ENCODE measurements around the gene FADS2. TPM values are rescaled to one million over a fixed set of nuclear protein-coding genes. Genes with fewer than 3 reads are reported as not detected.

FADS2 gene
- total RNA-seq, 1 experiment from 2014 or later: 19.2 TPM

GRCh38 chr11:61803889-61804647 lies 24.0 kb upstream of the FADS2 start:
- intact Hi-C loops (cut with micrococcal nuclease; ENCODE audit: unreplicated experiment): no loop called here
- Mint-ChIP-seq H3K4me3 (ENCODE audit: low read depth, unreplicated experiment) (no peak overlapping the region), H3K4me1 (ENCODE audit: low read depth, unreplicated experiment) (no peaks in the 10 kb centered on the region), H3K27ac (ENCODE audit: unreplicated experiment) (no peak overlapping the region), H3K9me3 (ENCODE audit: low read depth, unreplicated experiment) (no peaks in the 10 kb centered on the region), H3K27me3 (ENCODE audit: unreplicated experiment) (no peaks in the 10 kb centered on the region), H3K36me3 (ENCODE audit: insufficient read depth, unreplicated experiment) (peaks cover 33% of the 10 kb centered on the region)
- BruUV-seq (replicated peaks): no TSS peak
- no peak for TF ChIP-seq CTCF (IDR thresholded peaks at IDR 0.05; ENCODE audit: unreplicated experiment)
- CTCF ChIA-PET: interaction anchor here (1.2 kb wide), 1 partner anchor 11 kb away, joined by 3 read pairs; no protein-coding TSS in a partner anchor
- no peak for DNase-seq

GRCh38 chr11:61805146-61805545 lies 23.0 kb upstream of the FADS2 start:
- CTCF ChIA-PET: no interaction called here
- Mint-ChIP-seq H3K4me3 (ENCODE audit: low read depth, unreplicated experiment) (no peak overlapping the region), H3K9me3 (ENCODE audit: low read depth, unreplicated experiment) (no peaks in the 10 kb centered on the region), H3K27ac (ENCODE audit: unreplicated experiment) (no peak overlapping the region), H3K36me3 (ENCODE audit: insufficient read depth, unreplicated experiment) (peaks cover 26% of the 10 kb centered on the region), H3K4me1 (ENCODE audit: low read depth, unreplicated experiment) (no peaks in the 10 kb centered on the region), H3K27me3 (ENCODE audit: unreplicated experiment) (no peaks in the 10 kb centered on the region)
- intact Hi-C loops (cut with micrococcal nuclease; ENCODE audit: unreplicated experiment): no loop called here
- no TSS peak for BruUV-seq (replicated peaks)
- TF ChIP-seq CTCF (IDR thresholded peaks at IDR 0.05; ENCODE audit: unreplicated experiment): no peak
- no peak for DNase-seq

GRCh38 chr11:61806785-61807184 lies 21.3 kb upstream of the FADS2 start:
- no peaks in the 10 kb centered on the region for H3K4me1 Mint-ChIP-seq (ENCODE audit: low read depth, unreplicated experiment)
- intact Hi-C loops (cut with micrococcal nuclease; ENCODE audit: unreplicated experiment): no loop called here
- DNase-seq: no peak
- no peak overlapping the region for H3K4me3 Mint-ChIP-seq (ENCODE audit: low read depth, unreplicated experiment)
- H3K27me3 Mint-ChIP-seq (ENCODE audit: unreplicated experiment): no peaks in the 10 kb centered on the region
- H3K9me3 Mint-ChIP-seq (ENCODE audit: low read depth, unreplicated experiment): no peaks in the 10 kb centered on the region
- peaks cover 22% of the 10 kb centered on the region for H3K36me3 Mint-ChIP-seq (ENCODE audit: insufficient read depth, unreplicated experiment)
- TF ChIP-seq CTCF (IDR thresholded peaks at IDR 0.05; ENCODE audit: unreplicated experiment): no peak
- no peak overlapping the region for H3K27ac Mint-ChIP-seq (ENCODE audit: unreplicated experiment)
- CTCF ChIA-PET: no interaction called here
- no TSS peak for BruUV-seq (replicated peaks)

- Mint-ChIP-seq H3K9me3 (ENCODE audit: low read depth, unreplicated experiment) (peaks cover 2% of the 10 kb centered on the region), H3K36me3 (ENCODE audit: insufficient read depth, unreplicated experiment) (peaks cover 43% of the 10 kb centered on the region), H3K4me1 (ENCODE audit: low read depth, unreplicated experiment) (peaks cover 8% of the 10 kb centered on the region), H3K4me3 (ENCODE audit: low read depth, unreplicated experiment) (no peak overlapping the region), H3K27me3 (ENCODE audit: unreplicated experiment) (no peaks in the 10 kb centered on the region), H3K27ac (ENCODE audit: unreplicated experiment) (no peak overlapping the region)
- TF ChIP-seq CTCF (IDR thresholded peaks at IDR 0.05; ENCODE audit: unreplicated experiment): no peak
- no peak for DNase-seq
- intact Hi-C loops (cut with micrococcal nuclease; ENCODE audit: unreplicated experiment): no loop called here
- CTCF ChIA-PET: no interaction called here
- BruUV-seq (replicated peaks): no TSS peak
Observed at GRCh38 chr11:61810671-61811175, 17.4 kb upstream of the FADS2 start.

Measured in Calu3 (cell line).